B cell (primary cell): ENCODE results near the gene TGM3. TPM values are rescaled to one million over a fixed set of nuclear protein-coding genes. Genes with fewer than 3 reads are reported as not detected.

Source experiments
- ATAC-seq: fragments of 200-7000 bp; cut with Tn5 transposase; one replicate; pipeline ENCODE4 v1.10.0; 2021; ENCODE audit warnings: low read depth, mild to moderate bottlenecking, moderate number of reproducible peaks, moderate library complexity
- CTCF ChIA-PET: fragments of 350-600 bp; sonication (Branson Sonifier 250); formaldehyde crosslinking; loops from one replicate; lab custom pipeline; 2021; ENCODE audit warnings: antibody characterized with exemption, inconsistent platforms; lab: Charles Lee
- POLR2A ChIA-PET: fragments of 350-600 bp; sonication (Branson Sonifier 250); formaldehyde crosslinking; loops from one replicate; lab custom pipeline; 2021; ENCODE audit warnings: antibody characterized with exemption; lab: Charles Lee
- DNase-seq: peaks from one replicate; pipeline ENCODE4 v3.0.0; 2013
- H2AFZ ChIP-seq: 2 replicates; pipeline ENCODE4 v1.6.1; 2012; ENCODE audit warnings: mild to moderate bottlenecking, low read depth, low read length; ENCODE audit not compliant: insufficient read depth, poor library complexity, severe bottlenecking
- H3K27ac ChIP-seq, 2 donors: 1 replicate in 1 of 2; 2 replicates in 1 of 2; pipeline ENCODE4 v1.5.1; 2012 to 2013; ENCODE audit warnings: low read length in 2 of 2, mild to moderate bottlenecking in 2 of 2, moderate library complexity in 1 of 2
- H3K27me3 ChIP-seq, 4 experiments: fragments of 200-600 bp in 1 of 4; sonication (generic) in 1 of 4; replicated peaks in 1 of 4; 1 replicate in 2 of 4; 2 replicates in 2 of 4; pipeline versions ENCODE4 v1.6.1 to v1.7.0; 2013 to 2016; ENCODE audit warnings: low read length in 3 of 4, mild to moderate bottlenecking in 2 of 4, mixed read lengths in 1 of 4, moderate library complexity in 1 of 4; ENCODE audit not compliant: insufficient read depth in 4 of 4, control insufficient read depth in 3 of 4; ENCODE audit errors: control extremely low read depth in 1 of 4
- H3K36me3 ChIP-seq, 2 experiments: replicated peaks in 1 of 2; 1 replicate in 1 of 2; 2 replicates in 1 of 2; pipeline versions ENCODE4 v1.6.1 to v1.7.1; 2013; ENCODE audit warnings: low read length in 1 of 2; ENCODE audit not compliant: insufficient read depth in 2 of 2, control insufficient read depth in 1 of 2; ENCODE audit errors: control extremely low read depth in 1 of 2, extremely low read depth in 1 of 2
- H3K4me1 ChIP-seq, 2 donors: fragments of 200-600 bp in 1 of 2; sonication (generic) in 1 of 2; 1 replicate in 1 of 2; 2 replicates in 1 of 2; pipeline versions ENCODE4 v1.5.1 to v1.6.1; 2013 to 2017; ENCODE audit warnings: low read length in 2 of 2; ENCODE audit not compliant: control insufficient read depth in 2 of 2, insufficient read depth in 2 of 2
- H3K4me2 ChIP-seq: replicated peaks from 2 replicates; pipeline ENCODE3; 2012; ENCODE audit warnings: mild to moderate bottlenecking, low read depth, low read length; ENCODE audit not compliant: poor library complexity, severe bottlenecking
- H3K4me3 ChIP-seq, 5 experiments: fragments of 200-600 bp in 1 of 5; sonication (generic) in 1 of 5; 1 replicate in 3 of 5; 2 replicates in 2 of 5; pipeline versions ENCODE4 v1.5.1 to v1.7.0; 2011 to 2016; ENCODE audit warnings: low read length in 4 of 5, mild to moderate bottlenecking in 4 of 5, low read depth in 2 of 5, control low read depth in 1 of 5, moderate library complexity in 1 of 5; ENCODE audit not compliant: insufficient read depth in 1 of 5; ENCODE audit errors: control extremely low read depth in 1 of 5, extremely low read depth in 1 of 5
- H3K79me2 ChIP-seq: fragments of 200-600 bp; sonication (generic); one replicate; pipeline ENCODE4 v1.6.0; 2016; ENCODE audit warnings: low read length; ENCODE audit not compliant: control insufficient read depth, insufficient read depth
- H3K9ac ChIP-seq: fragments of 200-600 bp; sonication (generic); 2 replicates; pipeline ENCODE4 v1.6.1; 2017; ENCODE audit warnings: mild to moderate bottlenecking, low read length, moderate library complexity
- H3K9me3 ChIP-seq, 3 donors: one replicate each; pipeline versions ENCODE4 v1.6.1 to v1.7.1; 2013; ENCODE audit warnings: low read length in 2 of 3; ENCODE audit not compliant: control insufficient read depth in 2 of 3, insufficient read depth in 1 of 3; ENCODE audit errors: control extremely low read depth in 1 of 3
- H4K20me1 ChIP-seq: 2 replicates; pipeline ENCODE4 v1.6.0; 2012; ENCODE audit warnings: mild to moderate bottlenecking, low read length; ENCODE audit not compliant: insufficient read depth, control insufficient read depth, poor library complexity, severe bottlenecking
- H3K27ac Mint-ChIP-seq: one replicate; pipeline ENCODE4 v1.8.0; 2021; ENCODE audit warnings: mixed read lengths
- H3K27me3 Mint-ChIP-seq: one replicate; pipeline ENCODE4 v1.8.0; 2021; ENCODE audit warnings: mixed read lengths
- H3K4me1 Mint-ChIP-seq: one replicate; pipeline ENCODE4 v1.8.0; 2021; ENCODE audit warnings: mixed read lengths
- H3K4me3 Mint-ChIP-seq: one replicate; pipeline ENCODE4 v1.8.0; 2021; ENCODE audit warnings: mixed read lengths
- H3K9me3 Mint-ChIP-seq: one replicate; pipeline ENCODE4 v1.8.0; 2022; ENCODE audit warnings: mixed read lengths; ENCODE audit not compliant: insufficient read depth
- EZH2 ChIP-seq: IDR thresholded peaks from 2 replicates; pipeline ENCODE4 v1.6.1; 2012; ENCODE audit warnings: borderline replicate concordance, low read depth, mild to moderate bottlenecking, moderate library complexity, low read length; ENCODE audit not compliant: insufficient read depth, poor library complexity, severe bottlenecking
- WGBS: methylation state at CpG from one replicate; pipeline ENCODE4 v1.1.5; 2013; ENCODE audit warnings: missing lambda C conversion rate; ENCODE audit not compliant: insufficient coverage; 5-methylcytosine and 5-hydroxymethylcytosine counted together
- intact Hi-C: fragments of 100-400 bp; cut with micrococcal nuclease; formaldehyde crosslinking; loops from one replicate; pipeline ENCODE4 v1.10.0; 2022
- polyA plus RNA-seq: library from polyadenylated mRNA; depleted of rRNA; stranded (reverse); fragments of >200 nt; gene quantifications from 2 replicates; pipeline ENCODE4 v1.2.3, GENCODE V29; 2012
- total RNA-seq, 2 donors: library from RNA; stranded (reverse); fragments of 120-200 nt in 1 of 2; gene quantifications; 1 replicate in 1 of 2; 2 replicates in 1 of 2; pipeline versions ENCODE4 v1.2.3 to v1.2.4, GENCODE V29; 2013 to 2022
- TF ChIP-seq, protein P1 (sequence below): fragments of 200-600 bp; IDR thresholded peaks from one replicate; pipeline ENCODE4 v1.8.0; 2022; ENCODE audit warnings: antibody characterized with exemption, mild to moderate bottlenecking

Gene TGM3
- total and polyA plus RNA-seq, 2 donors (not counting 1 experiment from before 2014, with no cell fraction given), result not detected

GRCh38 chr20:2331901-2332565 is 36.2 kb downstream of the TGM3 start:
- peaks cover 17% of the 10 kb centered on the region for H3K27me3 Mint-ChIP-seq
- H3K4me2 ChIP-seq, result no peak overlapping the region
- POLR2A ChIA-PET, result no interaction called here
- H2AFZ ChIP-seq, result no peak overlapping the region
- H3K27ac ChIP-seq, result no peak overlapping the region
- H3K9ac ChIP-seq, result no peak overlapping the region
- no peak for ATAC-seq
- peaks cover 0 to 5% (median 0%) of the 10 kb centered on the region in 4 experiments for H3K27me3 ChIP-seq
- no peaks in the 10 kb centered on the region for H3K9me3 Mint-ChIP-seq
- no peak overlapping the region for H3K27ac Mint-ChIP-seq
- no peaks in the 10 kb centered on the region for H4K20me1 ChIP-seq
- no peak overlapping the region for H3K4me3 Mint-ChIP-seq
- WGBS, result 92% methylated on average over 16 of the region's 17 CpGs
- intact Hi-C loops, result no loop called here
- H3K4me3 ChIP-seq, result no peak overlapping the region
- no peaks in the 10 kb centered on the region for H3K4me1 Mint-ChIP-seq
- no peaks in the 10 kb centered on the region for H3K36me3 ChIP-seq
- no peaks in the 10 kb centered on the region for H3K79me2 ChIP-seq
- no peak for DNase-seq
- CTCF ChIA-PET, result interaction anchor here (1.3 kb wide), 1 partner anchor 125 kb away, joined by 3 read pairs; no protein-coding TSS in a partner anchor
- H3K9me3 ChIP-seq, result no peaks in the 10 kb centered on the region
- no peak for TF ChIP-seq EZH2
- TF ChIP-seq, protein P1, sequence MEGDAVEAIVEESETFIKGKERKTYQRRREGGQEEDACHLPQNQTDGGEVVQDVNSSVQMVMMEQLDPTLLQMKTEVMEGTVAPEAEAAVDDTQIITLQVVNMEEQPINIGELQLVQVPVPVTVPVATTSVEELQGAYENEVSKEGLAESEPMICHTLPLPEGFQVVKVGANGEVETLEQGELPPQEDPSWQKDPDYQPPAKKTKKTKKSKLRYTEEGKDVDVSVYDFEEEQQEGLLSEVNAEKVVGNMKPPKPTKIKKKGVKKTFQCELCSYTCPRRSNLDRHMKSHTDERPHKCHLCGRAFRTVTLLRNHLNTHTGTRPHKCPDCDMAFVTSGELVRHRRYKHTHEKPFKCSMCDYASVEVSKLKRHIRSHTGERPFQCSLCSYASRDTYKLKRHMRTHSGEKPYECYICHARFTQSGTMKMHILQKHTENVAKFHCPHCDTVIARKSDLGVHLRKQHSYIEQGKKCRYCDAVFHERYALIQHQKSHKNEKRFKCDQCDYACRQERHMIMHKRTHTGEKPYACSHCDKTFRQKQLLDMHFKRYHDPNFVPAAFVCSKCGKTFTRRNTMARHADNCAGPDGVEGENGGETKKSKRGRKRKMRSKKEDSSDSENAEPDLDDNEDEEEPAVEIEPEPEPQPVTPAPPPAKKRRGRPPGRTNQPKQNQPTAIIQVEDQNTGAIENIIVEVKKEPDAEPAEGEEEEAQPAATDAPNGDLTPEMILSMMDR, result no peak
- no peaks in the 10 kb centered on the region for H3K4me1 ChIP-seq

DNA sequence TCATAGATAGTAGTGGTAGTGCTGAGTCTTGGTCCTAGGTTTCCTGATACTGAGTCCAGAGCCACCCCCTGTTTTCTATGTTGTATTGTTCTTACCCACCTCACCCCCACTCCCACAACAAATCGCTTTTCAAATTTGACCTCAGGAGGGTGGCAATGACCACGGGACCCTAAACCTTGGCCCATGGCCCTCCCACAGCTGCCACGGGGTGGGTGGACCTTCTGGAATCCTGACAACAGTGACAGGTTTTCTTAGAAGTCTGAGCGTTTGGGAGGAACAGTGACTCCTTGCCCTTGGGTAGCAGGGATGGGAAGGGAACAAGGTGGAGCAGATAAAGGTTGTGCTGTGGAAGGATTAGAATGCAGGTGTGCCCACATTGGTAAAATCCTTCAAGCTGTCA is 36.9 kb downstream of the TGM3 start:
- CTCF ChIA-PET, result interaction anchor here (1.3 kb wide), 1 partner anchor 125 kb away, joined by 3 read pairs; no protein-coding TSS in a partner anchor
- Mint-ChIP-seq H3K27ac (no peak overlapping the region), H3K4me3 (no peak overlapping the region), H3K4me1 (no peaks in the 10 kb centered on the region), H3K27me3 (peaks cover 17% of the 10 kb centered on the region), H3K9me3 (no peaks in the 10 kb centered on the region)
- Histone ChIP-seq H3K36me3 (no peaks in the 10 kb centered on the region), H3K4me1 (no peaks in the 10 kb centered on the region), H3K27me3 (no peaks in the 10 kb centered on the region), H3K4me3 (no peak overlapping the region), H3K9ac (no peak overlapping the region), H3K9me3 (no peaks in the 10 kb centered on the region), H2AFZ (no peak overlapping the region), H3K79me2 (no peaks in the 10 kb centered on the region), H4K20me1 (no peaks in the 10 kb centered on the region), H3K4me2 (no peak overlapping the region), H3K27ac (no peak overlapping the region)
- 81% methylated on average over 4 of the region's 4 CpGs for WGBS
- no peak for DNase-seq
- intact Hi-C loops, result no loop called here
- no peak for ATAC-seq
- POLR2A ChIA-PET, result no interaction called here
- TF ChIP-seq, protein P1, result no peak
- TF ChIP-seq EZH2, result no peak
